ENCODE results near the gene OR1K1.

- TF ChIP-seq CTCF (IDR thresholded peaks at IDR 0.05; ENCODE audit: low read depth, low read length) (no peak), POLR2A (IDR thresholded peaks at IDR 0.05; ENCODE audit: extremely low read depth, insufficient read length) (no peak), MAX (IDR thresholded peaks at IDR 0.05; ENCODE audit: low read depth, low read length) (no peak)
These were observed 10.5 kb upstream of the OR1K1 start for GRCh38 chr9:122789256-122790046.

Measured in NB4 (cell line).